Endodermal cell (in vitro differentiated cells): ENCODE data around the gene SCARB2. TPM values are rescaled to one million over a fixed set of nuclear protein-coding genes. Genes with fewer than 3 reads are reported as not detected.
"Not testable (repeated sequence)": the region's sequence is repeated elsewhere in the genome, so short reads cannot be mapped to it uniquely, and the experiment has no call there.

Experiments
- DNase-seq: peaks from one replicate; pipeline ENCODE4 v3.0.0-alpha.2; 2017
- H3K27ac ChIP-seq: 2 replicates; pipeline ENCODE4 v1.5.1; 2013; ENCODE audit warnings: mild to moderate bottlenecking, low read depth, low read length, moderate library complexity
- H3K27me3 ChIP-seq: 2 replicates; pipeline ENCODE4 v1.6.1; 2013; ENCODE audit warnings: mild to moderate bottlenecking, low read length, moderate library complexity; ENCODE audit not compliant: insufficient read depth, control insufficient read depth, poor library complexity, severe bottlenecking
- H3K36me3 ChIP-seq: 2 replicates; pipeline ENCODE4 v1.7.0; 2013; ENCODE audit warnings: mild to moderate bottlenecking, low read length, moderate library complexity; ENCODE audit not compliant: control insufficient read depth, insufficient read depth
- H3K4me1 ChIP-seq: one replicate; pipeline ENCODE4 v1.7.0; 2013; ENCODE audit warnings: low read length; ENCODE audit not compliant: control insufficient read depth, insufficient read depth
- H3K4me3 ChIP-seq: 2 replicates; pipeline ENCODE4 v1.5.1; 2013; ENCODE audit warnings: mild to moderate bottlenecking, low read length, moderate library complexity
- H3K9ac ChIP-seq: 2 replicates; pipeline ENCODE4 v1.6.1; 2013; ENCODE audit warnings: mild to moderate bottlenecking, low read length, moderate library complexity; ENCODE audit not compliant: poor library complexity, severe bottlenecking; ENCODE audit errors: extremely low read depth
- H3K9me3 ChIP-seq: 2 replicates; pipeline ENCODE4 v1.6.1; 2013; ENCODE audit warnings: mild to moderate bottlenecking, low read length, moderate library complexity; ENCODE audit not compliant: control insufficient read depth
- H3K27ac Mint-ChIP-seq: 2 replicates; pipeline ENCODE4 v1.8.0; 2020; ENCODE audit warnings: mixed read lengths
- H3K27me3 Mint-ChIP-seq: 2 replicates; pipeline ENCODE4 v1.8.0; 2021; ENCODE audit warnings: mild to moderate bottlenecking, mixed read lengths; ENCODE audit not compliant: insufficient read depth
- H3K36me3 Mint-ChIP-seq: 2 replicates; pipeline ENCODE4 v1.8.0; 2020; ENCODE audit warnings: low read depth, mixed read lengths
- H3K4me1 Mint-ChIP-seq: 2 replicates; pipeline ENCODE4 v1.8.0; 2020; ENCODE audit warnings: mixed read lengths
- H3K4me3 Mint-ChIP-seq: 2 replicates; pipeline ENCODE4 v1.8.0; 2020; ENCODE audit warnings: mild to moderate bottlenecking, moderate library complexity, mixed read lengths
- H3K9me3 Mint-ChIP-seq: 2 replicates; pipeline ENCODE4 v1.8.0; 2020; ENCODE audit warnings: mild to moderate bottlenecking, mixed read lengths
- CTCF ChIP-seq: fragments of 200-600 bp; sonication (generic); conservative IDR thresholded peaks from 2 replicates; pipeline ENCODE4 v1.5.0; 2021; ENCODE audit warnings: antibody characterized with exemption, mild to moderate bottlenecking
- WGBS, 2 experiments: methylation state at CpG; one replicate each; pipeline versions ENCODE4 v1.1.5 to v1.1.7; 2013; ENCODE audit warnings: missing lambda C conversion rate in 2 of 2, mixed read lengths in 1 of 2; ENCODE audit not compliant: insufficient coverage in 1 of 2, insufficient read length in 1 of 2; 5-methylcytosine and 5-hydroxymethylcytosine counted together
- total RNA-seq, 2 donors: library from RNA; stranded (reverse); fragmentation: NEBNext Ultra II Directional in 1 of 2; extraction: Animal tissue kit (Norgen Biotek cat#: 25700) in 1 of 2; gene quantifications; 2 replicates in 1 of 2; 3 replicates in 1 of 2; pipeline ENCODE4 v1.2.1, GENCODE V29; 2021

The SCARB2 gene
- total RNA-seq, 2 donors from 2014 or later = 45.8 to 78.5 TPM

GRCh38 chr4:76246852-76247251 is 33.2 kb upstream of the SCARB2 start:
- H3K27me3 ChIP-seq = peaks cover 23% of the 10 kb centered on the region
- DNase-seq = no peak
- H3K4me3 Mint-ChIP-seq = no peak overlapping the region
- no peaks in the 10 kb centered on the region for H3K36me3 ChIP-seq
- no peaks in the 10 kb centered on the region for H3K9me3 Mint-ChIP-seq
- TF ChIP-seq CTCF = no peak
- no peak overlapping the region for H3K27ac Mint-ChIP-seq
- peaks cover 7% of the 10 kb centered on the region for H3K4me1 Mint-ChIP-seq
- H3K4me3 ChIP-seq = no peak overlapping the region
- no peaks in the 10 kb centered on the region for H3K36me3 Mint-ChIP-seq
- peaks cover 31% of the 10 kb centered on the region for H3K27me3 Mint-ChIP-seq
- no peak overlapping the region for H3K9ac ChIP-seq
- no peaks in the 10 kb centered on the region for H3K4me1 ChIP-seq
- H3K27ac ChIP-seq = no peak overlapping the region
- no peaks in the 10 kb centered on the region for H3K9me3 ChIP-seq

GRCh38 chr4:76246025-76246424 is 32.4 kb upstream of the SCARB2 start:
- DNase-seq = no peak
- Mint-ChIP-seq H3K27me3 (peaks cover 26% of the 10 kb centered on the region), H3K36me3 (no peaks in the 10 kb centered on the region), H3K27ac (no peak overlapping the region), H3K4me3 (no peak overlapping the region), H3K4me1 (peaks cover 3% of the 10 kb centered on the region), H3K9me3 (no peaks in the 10 kb centered on the region)
- Histone ChIP-seq H3K9me3 (no peaks in the 10 kb centered on the region), H3K4me3 (no peak overlapping the region), H3K4me1 (no peaks in the 10 kb centered on the region), H3K27ac (no peak overlapping the region), H3K36me3 (no peaks in the 10 kb centered on the region), H3K27me3 (peaks cover 16% of the 10 kb centered on the region), H3K9ac (no peak overlapping the region)
- no peak for TF ChIP-seq CTCF
- whole genome bisulfite sequencing, 2 experiments = 80% methylated on average over 1 of the region's 1 CpG; no CpG with 5 or more reads in 1 of the 2 experiments

GRCh38 chr4:76243877-76244276 is 30.3 kb upstream of the SCARB2 start:
- DNase-seq, H3K27ac Mint-ChIP-seq, H3K27ac ChIP-seq, H3K4me1 ChIP-seq, H3K36me3 ChIP-seq, H3K9me3 Mint-ChIP-seq, H3K9ac ChIP-seq, H3K27me3 ChIP-seq, H3K4me3 ChIP-seq, H3K4me1 Mint-ChIP-seq, H3K36me3 Mint-ChIP-seq, H3K4me3 Mint-ChIP-seq: not testable (repeated sequence)
- H3K9me3 ChIP-seq = peaks cover 11% of the 10 kb centered on the region
- peaks cover 16% of the 10 kb centered on the region for H3K27me3 Mint-ChIP-seq
- WGBS, 2 experiments = 92% methylated on average over 2 of the region's 2 CpGs; no CpG with 5 or more reads in 1 of the 2 experiments

GRCh38 chr4:76240236-76240635 is 26.6 kb upstream of the SCARB2 start:
- no peaks in the 10 kb centered on the region for H3K36me3 Mint-ChIP-seq
- peaks cover 14% of the 10 kb centered on the region for H3K9me3 Mint-ChIP-seq
- peaks cover 13% of the 10 kb centered on the region for H3K27me3 Mint-ChIP-seq
- Histone ChIP-seq H3K9ac (no peak overlapping the region), H3K4me1 (no peaks in the 10 kb centered on the region), H3K27me3 (no peaks in the 10 kb centered on the region), H3K9me3 (peaks cover 11% of the 10 kb centered on the region), H3K4me3 (no peak overlapping the region), H3K27ac (no peak overlapping the region), H3K36me3 (no peaks in the 10 kb centered on the region)
- H3K4me1 Mint-ChIP-seq = peaks cover 11% of the 10 kb centered on the region
- TF ChIP-seq CTCF = no peak
- no peak overlapping the region for H3K27ac Mint-ChIP-seq
- DNase-seq = no peak
- no peak overlapping the region for H3K4me3 Mint-ChIP-seq
- 97 to 100% methylated on average over 2 of the region's 2 CpGs for WGBS, 2 experiments
